GM13977 (cell line): Measurements from ENCODE around the gene SLC6A6.

Experiments used
- DNase-seq: peaks from one replicate; pipeline ENCODE4 v3.0.0; 2012; ENCODE audit warnings: low spot score
- CTCF ChIP-seq: IDR thresholded peaks from 2 replicates; pipeline ENCODE4 v1.5.1; 2012; ENCODE audit warnings: mild to moderate bottlenecking, control low read depth; ENCODE audit not compliant: insufficient read depth; ENCODE audit errors: extremely low read depth, missing control alignments
- in situ Hi-C: fragments of 300-500 bp; cut with MboI; formaldehyde crosslinking; loops from one replicate; pipeline ENCODE4 v1.12.0; 2022; ENCODE audit warnings: low sequenced_read_pairs, low pct_unique_long_range_greater_than_20kb, mixed read lengths, inconsistent platforms; ENCODE audit not compliant: unreplicated experiment

Gene SLC6A6

GRCh38 chr3:14389166-14389606 lies 13.2 kb upstream of the SLC6A6 start:
- TF ChIP-seq CTCF, result no peak
- in situ Hi-C loops, result no loop called here
- DNase-seq, result no peak

DNA sequence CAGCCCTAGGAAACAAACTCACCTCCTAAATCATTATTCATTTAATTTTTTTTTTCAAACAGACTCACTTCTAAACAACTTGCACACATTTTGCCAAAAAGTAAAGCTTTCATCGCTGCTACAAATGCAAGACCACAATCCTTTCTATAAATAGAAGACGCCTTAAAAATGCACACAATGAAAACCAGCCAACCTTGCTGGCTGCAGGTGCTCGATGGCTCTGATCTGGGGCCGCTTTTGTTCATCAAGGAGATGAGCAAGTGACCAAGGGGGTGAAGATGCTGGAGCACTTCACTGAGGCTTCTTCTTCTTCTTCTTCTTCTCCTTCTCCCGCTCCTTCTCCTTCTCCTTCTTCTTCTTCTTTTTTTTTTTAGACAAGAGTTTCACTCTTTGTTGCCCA lies 12.7 kb upstream of the SLC6A6 start:
- no peak for DNase-seq

GRCh38 chr3:14391033-14391432 lies 11.4 kb upstream of the SLC6A6 start:
- no peak for DNase-seq
- in situ Hi-C loops, result no loop called here
- TF ChIP-seq CTCF, result no peak

More for the DNA sequence above, 12.7 kb upstream of the SLC6A6 start:
- no peak for TF ChIP-seq CTCF
- in situ Hi-C loops, result no loop called here

DNA sequence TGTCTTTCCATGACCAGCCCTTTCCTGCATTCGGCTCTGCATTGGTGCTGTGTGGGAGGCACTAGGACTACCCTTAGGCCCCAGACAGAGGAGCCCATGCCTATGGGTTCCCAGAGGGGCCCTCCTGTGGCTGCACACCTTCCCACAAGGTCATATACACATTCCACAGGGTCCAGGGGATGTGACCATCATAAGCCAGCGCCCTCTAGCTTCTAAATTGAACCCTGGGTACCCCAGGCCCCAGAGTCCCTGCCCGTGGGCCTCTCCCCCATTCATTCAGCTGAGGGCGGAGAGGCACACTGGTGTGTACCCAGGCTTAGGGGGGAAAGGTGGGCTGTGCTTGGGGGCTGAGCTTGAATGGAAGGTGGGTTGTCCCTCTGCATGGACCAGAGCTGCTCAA lies 10.2 kb upstream of the SLC6A6 start:
- DNase-seq, result no peak
- in situ Hi-C loops, result no loop called here
- peak; percentile 10 for TF ChIP-seq CTCF

GRCh38 chr3:14392803-14393319 lies 9.5 kb upstream of the SLC6A6 start:
- no peak for DNase-seq
- TF ChIP-seq CTCF, result no peak
- in situ Hi-C loops, result no loop called here

DNA sequence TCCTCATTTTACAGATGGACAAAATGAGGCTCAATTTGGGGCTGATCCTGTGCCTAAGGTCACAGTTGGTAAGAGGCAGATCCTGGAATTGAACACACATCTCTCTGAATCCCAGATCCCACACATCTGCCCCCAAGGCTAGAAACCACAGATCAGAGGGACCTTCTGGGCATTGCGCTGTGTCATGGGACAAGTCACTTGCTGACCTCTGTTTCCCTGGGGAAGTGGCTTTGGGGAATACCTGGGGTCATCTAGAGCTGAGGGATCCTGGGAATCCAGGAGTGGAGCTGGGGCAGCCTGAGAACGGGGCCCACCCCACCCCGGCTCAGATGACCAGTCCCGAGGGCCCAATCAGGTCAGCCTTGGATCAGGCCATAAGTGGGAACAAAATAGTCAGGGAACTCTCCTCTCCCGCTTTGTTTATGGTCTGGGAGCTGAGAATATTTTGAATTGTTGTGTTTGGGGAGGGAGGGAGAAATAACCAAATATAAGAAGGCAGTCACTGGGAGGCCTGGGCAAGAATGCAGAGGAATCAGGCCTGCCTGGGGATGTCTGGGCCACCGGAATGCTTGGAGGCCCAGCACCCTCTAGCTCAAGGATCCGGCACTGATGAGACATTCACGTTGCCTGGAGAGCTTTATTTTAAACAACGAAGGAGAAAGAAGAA lies 8.8 kb upstream of the SLC6A6 start:
- DNase-seq, result no peak
- TF ChIP-seq CTCF, result no peak
- in situ Hi-C loops, result no loop called here
